HepG2 (cell line): ENCODE measurements around the gene PRKCE. TPM values are rescaled to one million over a fixed set of nuclear protein-coding genes. Genes with fewer than 3 reads are reported as not detected.

ENCODE experiments used
- ARID3A ChIP-seq: IDR thresholded peaks from 2 replicates; pipeline ENCODE4 v1.6.1; 2012; ENCODE audit warnings: low read depth, low read length, improper control_type of control experiment
- DMAP1 ChIP-seq: IDR thresholded peaks from 2 replicates; pipeline ENCODE4 v1.6.1; 2016
- GABPB1 ChIP-seq: IDR thresholded peaks from 2 replicates; pipeline ENCODE4 v1.6.1; 2016; ENCODE audit warnings: mild to moderate bottlenecking, missing genetic modification reagents, moderate library complexity, missing compliant biosample characterization
- GATAD1 ChIP-seq: IDR thresholded peaks from 2 replicates; pipeline ENCODE4 v1.6.1; 2016; ENCODE audit warnings: missing genetic modification reagents, missing compliant biosample characterization
- GFI1 ChIP-seq: sonication (generic); formaldehyde crosslinking; IDR thresholded peaks from 2 replicates; pipeline ENCODE4 v1.5.0; 2020; ENCODE audit warnings: missing genetic modification reagents, mild to moderate bottlenecking, borderline replicate concordance
- GTF3A ChIP-seq: sonication (generic); formaldehyde crosslinking; conservative IDR thresholded peaks from 2 replicates; pipeline ENCODE4 v1.4.0; 2020; ENCODE audit warnings: mild to moderate bottlenecking, missing genetic modification reagents
- MBNL3 ChIP-seq: fragments of 250-450 bp; sonication (Bioruptor Pico); conservative IDR thresholded peaks from 2 replicates; pipeline ENCODE4 v1.8.0; 2022; ENCODE audit warnings: mild to moderate bottlenecking, inconsistent platforms
- MED13 ChIP-seq: sonication (generic); formaldehyde crosslinking; IDR thresholded peaks from 2 replicates; pipeline ENCODE4 v1.5.0; 2020; ENCODE audit warnings: missing genetic modification reagents
- MNT ChIP-seq: fragments of 450-650 bp; IDR thresholded peaks from 2 replicates; pipeline ENCODE4 v1.6.1; 2016
- MTERF4 ChIP-seq: sonication (generic); formaldehyde crosslinking; IDR thresholded peaks from 2 replicates; pipeline ENCODE4 v1.8.0; 2023; ENCODE audit warnings: mild to moderate bottlenecking, missing genetic modification reagents
- MYC ChIP-seq: sonication (generic); formaldehyde crosslinking; IDR thresholded peaks from 2 replicates; pipeline ENCODE4 v1.9.0; 2021; ENCODE audit warnings: missing genetic modification reagents, borderline replicate concordance
- MYPOP ChIP-seq: sonication (generic); formaldehyde crosslinking; IDR thresholded peaks from 2 replicates; pipeline ENCODE4 v1.8.1; 2023; ENCODE audit warnings: mild to moderate bottlenecking, moderate library complexity, missing genetic modification reagents
- RARG ChIP-seq: sonication (generic); formaldehyde crosslinking; IDR thresholded peaks from 2 replicates; pipeline ENCODE4 v1.4.0; 2020; ENCODE audit warnings: low read depth, mild to moderate bottlenecking, missing genetic modification reagents
- REXO4 ChIP-seq: sonication (generic); formaldehyde crosslinking; IDR thresholded peaks from 2 replicates; pipeline ENCODE4 v1.8.0; 2022; ENCODE audit warnings: missing genetic modification reagents, mild to moderate bottlenecking, borderline replicate concordance
- ZMAT5 ChIP-seq: sonication (generic); formaldehyde crosslinking; IDR thresholded peaks from 2 replicates; pipeline ENCODE4 v1.5.0; 2020; ENCODE audit warnings: mild to moderate bottlenecking, low read depth, missing genetic modification reagents, borderline replicate concordance
- ZMYM2 ChIP-seq: sonication (generic); formaldehyde crosslinking; IDR thresholded peaks from 2 replicates; pipeline ENCODE4 v1.8.0; 2022; ENCODE audit warnings: mild to moderate bottlenecking, missing genetic modification reagents
- ZNF17 ChIP-seq: sonication (generic); formaldehyde crosslinking; IDR thresholded peaks from 2 replicates; pipeline ENCODE4 v1.5.0; 2020; ENCODE audit warnings: mild to moderate bottlenecking, missing genetic modification reagents
- ZNF205 ChIP-seq: IDR thresholded peaks from 2 replicates; pipeline ENCODE4 v1.6.1; 2018; ENCODE audit warnings: missing biosample characterization, missing genetic modification reagents
- ZNF296 ChIP-seq: sonication (generic); formaldehyde crosslinking; conservative IDR thresholded peaks from 2 replicates; pipeline ENCODE4 v1.5.0; 2020; ENCODE audit warnings: mild to moderate bottlenecking, missing genetic modification reagents
- ZNF34 ChIP-seq: sonication (generic); formaldehyde crosslinking; IDR thresholded peaks from 2 replicates; pipeline ENCODE4 v1.4.0; 2020; ENCODE audit warnings: mild to moderate bottlenecking, missing genetic modification reagents, borderline replicate concordance
- ZNF496 ChIP-seq: sonication (generic); formaldehyde crosslinking; IDR thresholded peaks from 2 replicates; pipeline ENCODE4 v1.8.1; 2023; ENCODE audit warnings: mild to moderate bottlenecking, moderate library complexity, missing genetic modification reagents; ENCODE audit not compliant: insufficient replicate concordance
- ZNF629 ChIP-seq: sonication (generic); formaldehyde crosslinking; conservative IDR thresholded peaks from 2 replicates; pipeline ENCODE4 v1.5.0; 2020; ENCODE audit warnings: missing genetic modification reagents
- ZNF639 ChIP-seq: conservative IDR thresholded peaks from 2 replicates; pipeline ENCODE4 v1.6.1; 2018; ENCODE audit warnings: missing genetic modification reagents
- ZNF724P ChIP-seq: sonication (generic); formaldehyde crosslinking; IDR thresholded peaks from 2 replicates; pipeline ENCODE4 v1.8.0; 2022; ENCODE audit warnings: missing genetic modification reagents, borderline replicate concordance
- polyA plus RNA-seq, 8 experiments: library from polyadenylated mRNA; depleted of rRNA in 3 of 8; stranded (reverse) in 7 of 8; unstranded in 1 of 8; fragments of >200 nt; fragmentation: Illumina TruSeq in 4 of 8; extraction: Trizol in 4 of 8; gene quantifications; 2 replicates each; pipeline versions ENCODE4 v1.2.1 to v1.2.3, GENCODE V29; 2011 to 2016; ENCODE audit warnings: low read depth in 4 of 8, missing spikeins in 1 of 8, mixed read lengths in 1 of 8; ENCODE audit not compliant: insufficient read depth in 1 of 8
- total RNA-seq, 5 experiments: library from RNA; depleted of rRNA; stranded (reverse); fragments of >200 nt; fragmentation: Illumina TruSeq; extraction: Trizol; gene quantifications; 2 replicates each; pipeline ENCODE4 v1.2.3, GENCODE V29; 2016; ENCODE audit warnings: low read depth in 1 of 5

Gene PRKCE
- total and polyA plus RNA-seq, 2 of the 13 experiments (the other 11 are each of a cell fraction or from before 2014, with no cell fraction given) = 1.0 to 3.9 TPM

GRCh38 chr2:46062637-46063412 lies 411.4 kb downstream of the PRKCE start (continued):
- no peak for TF ChIP-seq ZMAT5
- TF ChIP-seq ZNF296 (CRISPR knock-in tag) = no peak
- no peak for TF ChIP-seq ZNF724P (CRISPR knock-in tag)
- TF ChIP-seq ZNF17 (CRISPR knock-in tag) = no peak
- no peak for TF ChIP-seq REXO4
- peak; percentile 50; the same call in 1 of the 2 replicates for TF ChIP-seq ARID3A
- no peak for TF ChIP-seq GABPB1 (CRISPR knock-in tag)
- no peak for TF ChIP-seq ZMYM2 (CRISPR knock-in tag)
- 0 out of 2 replicates have a peak, but pooled peaks have one; percentile 31 for TF ChIP-seq ZNF205
- no peak for TF ChIP-seq MNT
- no peak for TF ChIP-seq ZNF629
- TF ChIP-seq MYPOP (CRISPR knock-in tag) = 0 out of 2 replicates have a peak, but pooled peaks have one; percentile 38
- TF ChIP-seq MYC (CRISPR knock-in tag) = no peak
- no peak for TF ChIP-seq GFI1 (CRISPR knock-in tag)
- TF ChIP-seq ZNF639 (CRISPR knock-in tag) = no peak
- no peak for TF ChIP-seq MED13 (CRISPR knock-in tag)
- no peak for TF ChIP-seq RARG (CRISPR knock-in tag)
- no peak for TF ChIP-seq ZNF496 (CRISPR knock-in tag)
- TF ChIP-seq GATAD1 = no peak
- no peak for TF ChIP-seq MTERF4 (CRISPR knock-in tag)
- TF ChIP-seq GTF3A (CRISPR knock-in tag) = no peak
- TF ChIP-seq ZNF34 (CRISPR knock-in tag) = no peak
- TF ChIP-seq MBNL3 = no peak
- TF ChIP-seq DMAP1 (CRISPR knock-in tag) = no peak
